Activated naive CD8-positive, alpha-beta T cell treated with anti-CD3 and anti-CD28 coated beads, Interleukin-2, amount 50 U/mL, for 24 hours (primary cell): ENCODE data around the gene DDAH1.
A peak's percentile ranks its signal among the peaks of the same experiment; 100 is the strongest.
"Not testable (repeated sequence)": the region's sequence is repeated elsewhere in the genome, so short reads cannot be mapped to it uniquely, and the experiment has no call there.

Experiments
- ATAC-seq: fragments of 150-1000 bp; cut with Tn5 transposase; one replicate; pipeline ENCODE4 v1.10.0; 2021
- DNase-seq: peaks from one replicate; pipeline ENCODE4 v3.0.0; 2021
- H3K27ac Mint-ChIP-seq: one replicate; pipeline ENCODE4 v1.8.0; 2021; ENCODE audit warnings: mild to moderate bottlenecking, mixed read lengths
- H3K27me3 Mint-ChIP-seq: one replicate; pipeline ENCODE4 v1.8.0; 2021; ENCODE audit warnings: mixed read lengths
- H3K36me3 Mint-ChIP-seq: one replicate; pipeline ENCODE4 v1.8.0; 2021; ENCODE audit warnings: low read depth, mixed read lengths
- H3K4me1 Mint-ChIP-seq: one replicate; pipeline ENCODE4 v1.8.0; 2021; ENCODE audit warnings: mixed read lengths
- H3K4me3 Mint-ChIP-seq: one replicate; pipeline ENCODE4 v1.8.0; 2021; ENCODE audit warnings: mild to moderate bottlenecking, moderate library complexity, mixed read lengths
- H3K9me3 Mint-ChIP-seq: one replicate; pipeline ENCODE4 v1.8.0; 2021; ENCODE audit warnings: mixed read lengths

DDAH1 gene

DNA sequence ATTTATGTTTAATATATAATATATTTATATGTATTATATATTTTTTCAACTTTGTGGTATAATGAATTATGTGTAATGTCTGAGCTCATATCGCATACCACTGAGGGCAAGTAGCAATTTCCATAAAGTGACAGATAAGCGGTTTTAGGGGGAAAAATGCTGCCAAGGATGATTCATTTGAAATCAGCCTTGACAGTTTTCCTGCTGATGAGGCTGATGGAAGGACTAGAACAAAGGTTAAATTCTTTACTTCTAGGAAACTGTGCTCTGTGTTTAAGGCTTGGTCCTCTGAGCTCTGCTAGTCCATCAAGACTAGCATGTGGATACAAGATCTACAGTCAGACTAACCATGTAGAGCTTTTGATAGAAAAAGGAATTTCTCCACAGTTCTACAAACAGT, 19.3 kb upstream of the DDAH1 start:
- H3K27me3 Mint-ChIP-seq: peaks cover 11% of the 10 kb centered on the region
- DNase-seq: no peak
- no peak overlapping the region for H3K27ac Mint-ChIP-seq
- no peaks in the 10 kb centered on the region for H3K36me3 Mint-ChIP-seq
- no peak overlapping the region for H3K4me3 Mint-ChIP-seq
- ATAC-seq: no peak
- no peaks in the 10 kb centered on the region for H3K9me3 Mint-ChIP-seq
- no peaks in the 10 kb centered on the region for H3K4me1 Mint-ChIP-seq

DNA sequence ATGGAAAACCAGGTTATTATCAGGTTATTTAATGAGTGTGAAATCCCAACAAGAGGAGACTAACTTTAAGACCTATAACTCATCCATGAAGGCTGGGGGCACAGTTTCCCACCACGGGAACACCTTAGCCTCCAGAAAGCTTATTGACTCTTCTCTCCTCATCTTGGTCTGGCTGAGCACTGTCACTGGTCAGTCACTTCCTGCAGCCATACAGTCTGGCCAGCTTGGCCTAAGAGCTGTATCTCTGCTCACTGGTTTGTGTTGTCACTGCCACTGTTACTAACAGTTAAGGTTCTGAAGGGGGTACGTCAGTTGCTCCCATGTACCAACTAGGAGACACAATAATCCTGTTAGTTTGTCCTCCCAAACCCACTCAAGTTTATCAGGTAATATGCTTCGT, 16.7 kb upstream of the DDAH1 start:
- no peak overlapping the region for H3K4me3 Mint-ChIP-seq
- H3K9me3 Mint-ChIP-seq: no peaks in the 10 kb centered on the region
- DNase-seq (no peak), ATAC-seq (no peak)
- H3K27me3 Mint-ChIP-seq: peaks cover 13% of the 10 kb centered on the region
- no peaks in the 10 kb centered on the region for H3K4me1 Mint-ChIP-seq
- H3K36me3 Mint-ChIP-seq: no peaks in the 10 kb centered on the region
- H3K27ac Mint-ChIP-seq: no peak overlapping the region

DNA sequence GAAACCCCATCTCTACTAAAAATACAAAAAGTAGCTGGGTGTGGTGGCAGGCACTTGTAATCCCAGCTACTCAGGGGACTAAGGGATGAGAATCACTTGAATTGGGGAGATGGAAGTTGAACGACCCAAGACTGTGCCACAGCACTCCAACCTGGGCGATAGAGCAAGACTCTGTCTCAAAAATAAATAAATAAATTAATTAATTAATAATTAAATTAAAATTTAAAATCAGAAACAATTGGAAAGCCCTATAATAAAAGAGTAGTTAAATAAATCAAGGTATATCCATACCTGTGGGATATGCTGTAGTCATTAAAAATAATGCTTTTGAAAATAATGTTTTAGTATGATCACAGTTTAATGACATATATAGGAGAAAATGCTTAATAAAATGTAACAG, 15.6 kb upstream of the DDAH1 start:
- no peaks in the 10 kb centered on the region for H3K36me3 Mint-ChIP-seq
- peaks cover 8% of the 10 kb centered on the region for H3K27me3 Mint-ChIP-seq
- DNase-seq (no peak), ATAC-seq (no peak)
- no peak overlapping the region for H3K4me3 Mint-ChIP-seq
- no peak overlapping the region for H3K27ac Mint-ChIP-seq
- H3K4me1 Mint-ChIP-seq: no peaks in the 10 kb centered on the region
- no peaks in the 10 kb centered on the region for H3K9me3 Mint-ChIP-seq

DNA sequence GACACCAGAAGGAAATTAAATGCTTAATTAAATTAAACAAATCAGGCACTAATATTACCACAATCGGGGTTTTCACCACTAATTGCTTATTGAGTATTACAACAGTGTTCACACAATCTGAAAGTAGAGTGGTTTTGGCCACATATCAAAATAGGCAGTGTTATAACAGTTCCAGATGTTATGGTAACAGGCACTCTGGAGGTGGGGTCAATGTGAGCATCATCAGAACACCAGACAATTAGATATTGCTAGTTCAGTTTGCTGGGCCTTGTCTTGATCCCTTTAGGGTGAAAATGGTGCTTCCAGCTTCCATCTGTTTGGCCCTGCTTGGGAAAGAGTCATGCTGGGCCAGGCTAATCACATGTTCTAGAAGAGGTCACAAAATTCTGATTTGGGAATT, 14.5 kb upstream of the DDAH1 start:
- Mint-ChIP-seq H3K9me3 (no peaks in the 10 kb centered on the region), H3K4me3 (no peak overlapping the region), H3K4me1 (no peaks in the 10 kb centered on the region), H3K36me3 (no peaks in the 10 kb centered on the region), H3K27me3 (peaks cover 8% of the 10 kb centered on the region), H3K27ac (no peak overlapping the region)
- DNase-seq (no peak), ATAC-seq (no peak)

DNA sequence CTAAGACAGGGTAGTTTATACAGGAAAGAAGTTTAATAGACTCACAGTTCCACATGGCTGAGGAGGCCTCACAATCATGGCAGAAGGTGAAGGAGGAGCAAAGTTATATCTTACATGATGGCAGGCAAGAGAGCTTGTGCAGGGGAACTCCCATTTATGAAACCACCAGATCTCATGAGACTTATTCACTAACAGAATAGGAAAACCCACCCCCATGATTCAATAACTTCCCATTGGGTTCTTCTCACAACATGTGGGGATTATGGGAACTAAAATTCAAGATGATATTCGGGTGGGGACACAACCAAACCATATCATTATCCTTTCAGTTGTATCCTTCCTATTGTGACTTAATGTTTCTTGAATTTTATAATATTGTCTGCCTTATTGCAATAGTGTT, 13.4 kb upstream of the DDAH1 start:
- Mint-ChIP-seq H3K4me1 (no peaks in the 10 kb centered on the region), H3K27ac (no peak overlapping the region), H3K27me3 (peaks cover 11% of the 10 kb centered on the region), H3K36me3 (no peaks in the 10 kb centered on the region), H3K9me3 (no peaks in the 10 kb centered on the region), H3K4me3 (no peak overlapping the region)
- no peak for DNase-seq
- ATAC-seq: no peak

DNA sequence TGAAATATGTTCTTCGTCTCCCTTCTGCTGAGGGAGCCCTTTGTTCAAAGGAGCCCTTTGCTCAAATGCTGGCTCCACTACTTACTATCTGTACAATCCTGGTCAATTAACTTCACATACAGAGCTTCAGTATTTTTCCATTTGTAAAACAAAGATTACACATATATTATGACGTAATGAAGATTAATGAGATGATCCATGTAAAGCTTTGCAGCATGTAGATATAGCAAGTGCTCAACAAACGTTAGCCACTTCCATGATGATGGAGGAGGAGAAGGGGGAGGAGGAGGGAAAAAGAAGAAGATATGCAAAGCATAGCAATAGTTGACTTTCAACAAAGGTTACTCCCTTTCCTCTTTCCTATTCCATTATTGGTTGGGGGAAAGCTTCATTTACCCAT, 10.1 kb upstream of the DDAH1 start:
- H3K27ac Mint-ChIP-seq: no peak overlapping the region
- peaks cover 17% of the 10 kb centered on the region for H3K27me3 Mint-ChIP-seq
- H3K4me3 Mint-ChIP-seq: no peak overlapping the region
- ATAC-seq: no peak
- H3K9me3 Mint-ChIP-seq: peaks cover 3% of the 10 kb centered on the region
- H3K4me1 Mint-ChIP-seq: no peaks in the 10 kb centered on the region
- DNase-seq: no peak
- H3K36me3 Mint-ChIP-seq: no peaks in the 10 kb centered on the region

DNA sequence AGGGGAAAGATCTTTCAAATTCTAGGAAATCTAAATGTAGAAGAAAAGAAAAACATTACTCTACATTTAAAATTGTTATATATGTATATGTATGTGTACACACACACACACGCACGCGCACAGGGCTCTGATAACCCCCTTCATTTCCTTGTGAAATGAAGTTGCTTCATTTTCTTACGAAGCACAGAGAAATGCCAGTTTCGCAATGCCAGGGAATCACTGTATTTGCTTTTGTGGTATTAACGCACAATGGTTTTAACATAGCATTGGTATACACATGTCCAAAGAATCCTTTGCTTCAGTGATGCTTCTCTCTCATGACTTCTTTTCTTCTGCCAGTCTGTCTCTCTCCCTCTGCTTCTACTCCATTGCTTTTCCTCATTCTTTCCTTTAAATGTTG, 8.4 kb upstream of the DDAH1 start:
- H3K4me3 Mint-ChIP-seq: no peak overlapping the region
- no peak overlapping the region for H3K27ac Mint-ChIP-seq

DNA sequence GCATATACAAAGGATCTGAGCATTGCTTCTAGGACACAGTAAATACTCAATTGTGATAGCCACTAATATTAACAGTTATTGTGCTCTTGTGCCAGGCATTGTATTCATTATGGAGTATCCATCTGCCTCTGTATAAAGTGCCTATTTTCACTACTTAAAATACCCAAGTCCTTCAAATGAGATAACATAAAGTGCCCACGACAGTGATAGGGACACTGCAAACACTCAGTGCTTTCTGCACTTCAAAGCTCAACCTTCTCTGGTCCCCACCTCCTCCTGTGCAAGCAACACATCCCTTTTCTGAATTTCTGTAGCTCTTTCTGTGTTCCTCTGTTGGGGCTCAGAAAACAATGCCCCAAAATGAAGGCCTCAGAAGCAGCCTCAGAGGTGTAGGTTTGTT, 6.6 kb upstream of the DDAH1 start:
- no peaks in the 10 kb centered on the region for H3K36me3 Mint-ChIP-seq
- DNase-seq (no peak), ATAC-seq (no peak)
- H3K4me1 Mint-ChIP-seq: no peaks in the 10 kb centered on the region
- H3K4me3 Mint-ChIP-seq: no peak overlapping the region
- peaks cover 5% of the 10 kb centered on the region for H3K9me3 Mint-ChIP-seq
- peaks cover 27% of the 10 kb centered on the region for H3K27me3 Mint-ChIP-seq
- H3K27ac Mint-ChIP-seq: no peak overlapping the region

More for the DNA sequence above, 8.4 kb upstream of the DDAH1 start:
- ATAC-seq (no peak), DNase-seq (no peak)
- H3K36me3 Mint-ChIP-seq: no peaks in the 10 kb centered on the region
- no peaks in the 10 kb centered on the region for H3K4me1 Mint-ChIP-seq
- peaks cover 23% of the 10 kb centered on the region for H3K27me3 Mint-ChIP-seq
- H3K9me3 Mint-ChIP-seq: peaks cover 5% of the 10 kb centered on the region

DNA sequence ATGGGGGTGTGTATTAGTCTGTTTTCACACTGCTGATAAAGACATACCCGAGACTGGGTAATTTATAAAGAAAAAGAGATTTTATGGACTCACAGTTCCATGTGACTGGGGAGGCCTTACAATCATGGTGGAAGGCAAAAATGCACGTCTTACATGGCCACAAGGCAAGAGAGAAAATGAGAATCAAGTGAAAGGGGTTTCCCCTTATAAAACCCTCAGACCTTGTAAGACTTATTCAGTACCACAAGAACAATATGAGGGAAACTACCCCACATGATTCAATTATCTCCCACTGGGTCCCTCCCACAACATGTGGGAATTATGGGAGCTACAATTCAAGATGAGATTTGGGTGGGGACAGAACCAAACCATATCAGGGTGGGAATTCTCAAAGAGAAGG, 5.2 kb upstream of the DDAH1 start:
- not testable (repeated sequence) for H3K4me1 Mint-ChIP-seq, DNase-seq, H3K27ac Mint-ChIP-seq, ATAC-seq, H3K9me3 Mint-ChIP-seq, H3K4me3 Mint-ChIP-seq, H3K36me3 Mint-ChIP-seq
- peaks cover 40% of the 10 kb centered on the region for H3K27me3 Mint-ChIP-seq

DNA sequence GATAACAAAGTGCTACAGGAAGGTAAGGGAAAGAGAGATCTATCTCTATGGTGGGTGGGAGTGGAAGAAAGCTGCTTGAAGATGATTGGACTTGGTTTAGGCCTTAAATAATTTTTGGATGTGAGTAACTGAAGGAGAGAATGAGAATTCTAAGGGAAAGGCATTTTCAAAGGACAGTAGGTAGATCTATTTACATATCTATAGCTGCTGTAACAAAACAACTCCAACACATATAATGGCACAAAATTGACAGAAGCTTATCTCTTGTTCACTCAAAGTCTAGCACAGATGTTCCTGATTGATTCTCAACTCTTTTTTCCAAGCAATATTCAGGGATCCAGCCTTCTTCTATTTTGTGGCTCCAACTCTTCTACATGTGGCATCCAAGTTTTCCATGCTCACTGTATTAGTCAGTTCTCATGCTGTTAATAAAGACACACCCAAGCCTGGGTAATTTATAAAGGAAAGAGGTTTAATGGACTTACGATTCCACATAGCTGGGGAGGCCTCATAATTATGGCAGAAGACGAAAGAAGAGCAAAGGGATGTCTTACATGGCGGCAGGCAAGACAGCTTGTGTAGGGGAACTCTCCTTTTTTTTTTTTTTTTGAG, 3.1 kb upstream of the DDAH1 start:
- Mint-ChIP-seq H3K4me3 (no peak overlapping the region), H3K27ac (no peak overlapping the region), H3K27me3 (peaks cover 49% of the 10 kb centered on the region), H3K4me1 (no peaks in the 10 kb centered on the region), H3K36me3 (no peaks in the 10 kb centered on the region), H3K9me3 (peaks cover 5% of the 10 kb centered on the region)
- DNase-seq: no peak
- no peak for ATAC-seq

DNA sequence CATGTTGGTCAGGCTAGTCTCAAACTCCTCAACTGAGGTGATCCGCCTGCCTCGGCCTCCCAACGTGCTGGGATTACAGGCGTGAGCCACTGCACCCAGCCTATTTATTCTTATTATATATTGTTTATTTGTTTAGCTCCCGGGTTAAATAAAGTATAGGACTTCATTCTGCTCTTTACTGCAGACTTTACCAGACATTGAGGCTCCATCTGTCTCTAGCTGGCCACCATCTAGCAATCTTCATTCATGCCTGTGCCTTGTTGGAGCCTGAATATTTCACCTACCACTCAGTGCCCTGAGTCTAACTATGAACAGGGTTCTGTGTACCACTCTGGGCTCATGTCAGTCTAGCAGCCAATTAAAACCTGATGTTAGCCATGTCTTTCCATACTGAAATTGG, 2.1 kb upstream of the DDAH1 start:
- H3K27ac Mint-ChIP-seq: no peak overlapping the region
- H3K27me3 Mint-ChIP-seq: peaks cover 59% of the 10 kb centered on the region
- H3K36me3 Mint-ChIP-seq: no peaks in the 10 kb centered on the region
- no peaks in the 10 kb centered on the region for H3K4me1 Mint-ChIP-seq
- ATAC-seq (no peak), DNase-seq (no peak)
- peaks cover 5% of the 10 kb centered on the region for H3K9me3 Mint-ChIP-seq
- no peak overlapping the region for H3K4me3 Mint-ChIP-seq

DNA sequence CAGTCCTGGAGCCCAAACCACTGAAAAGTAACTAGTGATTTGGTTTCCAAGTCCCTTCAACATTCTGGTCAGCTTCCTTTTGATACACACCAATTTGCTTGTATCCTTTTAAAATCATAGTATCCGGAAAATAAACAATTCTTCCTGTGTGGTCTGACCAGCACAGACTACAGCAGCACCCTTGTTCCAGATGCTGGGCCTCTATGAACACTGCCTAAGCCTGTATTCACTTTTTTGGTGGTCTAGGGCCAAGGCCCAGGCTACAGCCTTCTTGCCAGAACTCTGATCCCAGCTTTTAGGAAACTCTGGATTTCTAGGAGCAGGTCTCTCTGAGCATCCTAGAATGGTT, 801 bp upstream of the DDAH1 start:
- peaks cover 5% of the 10 kb centered on the region for H3K9me3 Mint-ChIP-seq
- DNase-seq: no peak
- H3K27me3 Mint-ChIP-seq: peaks cover 62% of the 10 kb centered on the region
- ATAC-seq: no peak
- no peaks in the 10 kb centered on the region for H3K36me3 Mint-ChIP-seq
- H3K4me1 Mint-ChIP-seq: no peaks in the 10 kb centered on the region
- H3K4me3 Mint-ChIP-seq: peak overlapping the region; percentile 25
- no peak overlapping the region for H3K27ac Mint-ChIP-seq

DNA sequence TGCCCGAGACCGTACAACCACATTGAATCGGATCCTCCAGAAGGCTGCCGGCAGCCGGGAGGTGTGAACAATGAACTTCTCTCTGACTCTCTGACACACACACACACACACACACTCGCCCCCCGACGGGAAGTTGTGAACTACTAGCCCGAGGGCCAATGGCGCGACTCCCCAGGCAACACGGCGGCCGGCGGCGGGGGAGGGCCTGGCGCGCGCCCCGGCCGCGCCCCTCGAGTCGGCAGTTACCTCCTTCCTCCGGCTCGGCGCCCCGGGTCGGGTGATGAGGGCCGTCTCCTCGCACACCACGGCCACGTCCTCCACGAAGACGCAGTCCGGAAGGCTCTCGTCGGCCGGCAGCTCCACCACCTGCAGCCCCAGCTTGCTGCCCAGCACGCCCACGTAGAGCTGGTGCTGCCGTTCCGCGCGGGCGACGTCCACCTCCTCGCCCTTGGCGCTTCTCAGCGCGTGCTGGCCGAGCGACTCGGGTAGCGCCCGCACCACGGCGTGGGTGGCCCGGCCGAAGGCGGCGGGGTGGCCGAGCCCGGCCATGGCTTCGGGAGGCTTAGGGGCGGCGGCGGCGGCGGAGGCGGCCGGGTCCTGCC, 361 bp downstream of the DDAH1 start:
- peak; percentile 22 for DNase-seq
- Mint-ChIP-seq H3K27me3 (peaks cover 61% of the 10 kb centered on the region), H3K27ac (no peak overlapping the region), H3K4me3 (peak overlapping the region; percentile 35), H3K36me3 (no peaks in the 10 kb centered on the region), H3K9me3 (no peaks in the 10 kb centered on the region), H3K4me1 (no peaks in the 10 kb centered on the region)
- peak; percentile 66 for ATAC-seq

DNA sequence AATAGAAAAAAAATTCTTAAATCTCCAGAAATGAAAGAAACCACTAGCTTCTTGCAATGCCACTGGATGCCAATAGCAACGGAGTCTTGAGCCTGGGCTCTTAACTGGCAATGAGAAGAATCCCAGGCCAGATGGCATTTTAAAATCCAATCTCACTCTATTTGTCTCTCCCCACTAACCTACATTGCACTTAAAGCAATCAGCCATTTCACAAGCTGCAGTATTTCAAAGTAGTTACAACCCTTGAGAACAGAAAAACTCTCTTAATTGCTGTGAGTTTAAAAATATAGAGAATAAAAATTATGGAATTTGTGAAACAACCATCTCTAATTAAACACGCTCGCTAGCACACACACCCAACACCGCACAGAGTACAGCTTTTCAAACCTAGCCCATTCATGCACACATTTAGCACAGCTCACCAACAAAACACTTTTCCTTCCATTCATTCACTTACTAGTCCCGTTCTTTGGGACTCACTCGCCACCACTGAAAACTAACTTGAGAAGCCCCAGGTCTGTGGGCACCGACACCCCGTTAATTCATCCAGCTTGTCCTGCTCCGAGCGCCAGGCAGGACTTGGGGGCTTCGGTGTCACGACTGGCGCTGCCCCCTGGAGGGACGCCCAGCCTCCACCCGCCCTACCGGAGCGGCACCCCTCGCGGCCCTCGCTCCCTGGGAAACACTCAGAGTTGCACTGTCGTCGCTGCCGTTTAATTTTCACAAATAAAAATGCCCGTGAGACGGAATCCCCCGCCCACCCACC, 1.0 kb downstream of the DDAH1 start:
- DNase-seq: no peak
- Mint-ChIP-seq H3K27me3 (peaks cover 62% of the 10 kb centered on the region), H3K27ac (no peak overlapping the region), H3K9me3 (no peaks in the 10 kb centered on the region), H3K4me1 (no peaks in the 10 kb centered on the region), H3K36me3 (no peaks in the 10 kb centered on the region), H3K4me3 (peak overlapping the region; percentile 35)
- no peak for ATAC-seq

DNA sequence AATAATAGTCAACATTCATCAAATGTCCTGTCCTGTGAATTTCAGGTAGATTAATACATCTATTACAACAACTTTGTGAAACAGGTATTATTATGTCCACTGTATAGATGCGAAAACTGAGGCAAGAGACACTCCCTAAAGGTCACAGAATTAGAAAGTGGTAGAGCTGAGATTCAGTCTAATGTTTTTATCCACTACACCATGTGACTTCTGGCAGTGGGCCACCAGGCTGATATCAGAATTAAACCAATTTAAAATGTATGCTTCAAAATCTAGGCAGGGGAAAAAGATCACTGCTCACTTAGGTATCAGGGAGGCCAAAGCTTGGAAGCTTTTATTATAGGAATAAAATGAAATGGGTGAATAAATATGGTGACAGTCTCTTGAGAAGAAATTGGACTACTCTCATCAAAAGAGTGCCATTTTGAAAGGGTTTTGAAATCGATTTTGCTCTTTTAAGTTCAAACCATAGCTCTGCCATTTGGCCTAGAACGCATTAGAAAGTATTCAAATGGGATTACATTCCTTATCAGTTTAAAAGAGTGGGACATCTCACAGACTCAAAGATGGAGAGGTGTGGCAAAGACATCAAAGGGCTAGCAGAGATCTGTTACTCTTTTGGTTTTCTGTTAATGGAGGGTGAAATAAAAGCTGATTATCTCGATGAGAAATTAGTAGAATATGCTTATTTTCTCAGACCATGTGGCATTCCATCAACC, 1.9 kb downstream of the DDAH1 start:
- H3K4me1 Mint-ChIP-seq: no peaks in the 10 kb centered on the region
- no peaks in the 10 kb centered on the region for H3K36me3 Mint-ChIP-seq
- peaks cover 57% of the 10 kb centered on the region for H3K27me3 Mint-ChIP-seq
- no peak overlapping the region for H3K27ac Mint-ChIP-seq
- no peak overlapping the region for H3K4me3 Mint-ChIP-seq
- ATAC-seq: no peak
- H3K9me3 Mint-ChIP-seq: no peaks in the 10 kb centered on the region
- no peak for DNase-seq
